HG02759 (cell line): Measurements from ENCODE around the gene PLCG2.
"Not testable (repeated sequence)": the region's sequence is repeated elsewhere in the genome, so short reads cannot be mapped to it uniquely, and the experiment has no call there.

ENCODE experiments used
- ATAC-seq: cut with Tn5 transposase; IDR thresholded peaks from one replicate; pipeline ENCODE4 v1.9.1; 2021; ENCODE audit warnings: mild to moderate bottlenecking, moderate library complexity; ENCODE audit not compliant: unreplicated experiment

The PLCG2 gene

GRCh38 chr16:81932668-81933067 is 153.6 kb downstream of the PLCG2 start:
- no peak for ATAC-seq

- ATAC-seq: no peak
Measured at GRCh38 chr16:81933361-81933760, 154.3 kb downstream of the PLCG2 start.

GRCh38 chr16:81934711-81935110 is 155.6 kb downstream of the PLCG2 start:
- not testable (repeated sequence) for ATAC-seq

- ATAC-seq: no peak
Measured at GRCh38 chr16:81936209-81937000, 157.3 kb downstream of the PLCG2 start.

GRCh38 chr16:81937305-81938038 is 158.4 kb downstream of the PLCG2 start:
- ATAC-seq: no peak

- ATAC-seq: no peak
Measured at GRCh38 chr16:81938326-81939163, 159.5 kb downstream of the PLCG2 start.

- no peak for ATAC-seq
Measured at GRCh38 chr16:81939164-81940056, 160.3 kb downstream of the PLCG2 start.

GRCh38 chr16:81940781-81941560 is 161.9 kb downstream of the PLCG2 start:
- no peak for ATAC-seq

- ATAC-seq: no peak
Measured at GRCh38 chr16:81942007-81942601, 163.0 kb downstream of the PLCG2 start.

- no peak for ATAC-seq
Measured at GRCh38 chr16:81945665-81946064, 166.6 kb downstream of the PLCG2 start.

- no peak for ATAC-seq
Measured at GRCh38 chr16:81946206-81946605, 167.1 kb downstream of the PLCG2 start.

GRCh38 chr16:81951564-81951963 is 172.5 kb downstream of the PLCG2 start:
- ATAC-seq: no peak

- no peak for ATAC-seq
Measured at GRCh38 chr16:81956213-81956948, 177.3 kb downstream of the PLCG2 start.

- ATAC-seq: no peak
Measured at GRCh38 chr16:81964808-81965207, 185.7 kb downstream of the PLCG2 start.

- ATAC-seq: no peak
Measured at GRCh38 chr16:81967358-81967757, 188.3 kb downstream of the PLCG2 start.

- no peak for ATAC-seq
Measured at GRCh38 chr16:81971853-81972252, 192.8 kb downstream of the PLCG2 start.

- ATAC-seq: no peak
Measured at GRCh38 chr16:81973737-81974136, 194.6 kb downstream of the PLCG2 start.

- ATAC-seq: no peak
Measured at GRCh38 chr16:81975637-81976036, 196.5 kb downstream of the PLCG2 start.
